HG02973 (cell line): ENCODE measurements around the gene MICAL2.

Experiments used
- ATAC-seq: cut with Tn5 transposase; IDR thresholded peaks from one replicate; pipeline ENCODE4 v1.9.1; 2021; ENCODE audit warnings: moderate library complexity; ENCODE audit not compliant: unreplicated experiment

MICAL2 gene

GRCh38 chr11:12117200-12117599 is 6.8 kb downstream of the MICAL2 start:
- no peak for ATAC-seq

GRCh38 chr11:12117611-12118010 is 7.2 kb downstream of the MICAL2 start:
- ATAC-seq: no peak

- ATAC-seq: no peak
These were observed 8.6 kb downstream of the MICAL2 start for GRCh38 chr11:12118949-12119348.

- no peak for ATAC-seq
These were observed 9.1 kb downstream of the MICAL2 start for GRCh38 chr11:12119502-12119901.

- ATAC-seq: no peak
These were observed 9.9 kb downstream of the MICAL2 start for GRCh38 chr11:12120031-12121008.

- no peak for ATAC-seq
These were observed 10.6 kb downstream of the MICAL2 start for GRCh38 chr11:12121011-12121410.

- ATAC-seq: no peak
These were observed 11.1 kb downstream of the MICAL2 start for GRCh38 chr11:12121517-12121916.

- no peak for ATAC-seq
These were observed 11.7 kb downstream of the MICAL2 start for GRCh38 chr11:12122083-12122482.

- ATAC-seq: no peak
These were observed 12.9 kb downstream of the MICAL2 start for GRCh38 chr11:12123273-12123672.

GRCh38 chr11:12123799-12124198 is 13.4 kb downstream of the MICAL2 start:
- ATAC-seq: no peak

- ATAC-seq: no peak
These were observed 13.9 kb downstream of the MICAL2 start for GRCh38 chr11:12124306-12124705.

GRCh38 chr11:12125609-12126149 is 15.3 kb downstream of the MICAL2 start:
- no peak for ATAC-seq

GRCh38 chr11:12126344-12127019 is 16.1 kb downstream of the MICAL2 start:
- ATAC-seq: no peak

- no peak for ATAC-seq
These were observed 17.0 kb downstream of the MICAL2 start for GRCh38 chr11:12127206-12127898.

GRCh38 chr11:12128301-12128751 is 17.9 kb downstream of the MICAL2 start:
- no peak for ATAC-seq

GRCh38 chr11:12129227-12129626 is 18.8 kb downstream of the MICAL2 start:
- no peak for ATAC-seq

- ATAC-seq: no peak
These were observed 20.0 kb downstream of the MICAL2 start for GRCh38 chr11:12130180-12130980.

- ATAC-seq: no peak
These were observed 21.8 kb downstream of the MICAL2 start for GRCh38 chr11:12131943-12132789.

GRCh38 chr11:12132790-12133145 is 22.4 kb downstream of the MICAL2 start:
- no peak for ATAC-seq
